Measurements from ENCODE around the gene RDX.
"Not testable (repeated sequence)": the region's sequence is repeated elsewhere in the genome, so short reads cannot be mapped to it uniquely, and the experiment has no call there.

RDX gene

GRCh38 chr11:110199184-110199981 is 97.0 kb downstream of the RDX start:
- DNase-seq (ENCODE audit: low read depth), result no peak

GRCh38 chr11:110198031-110198729 is 98.2 kb downstream of the RDX start:
- DNase-seq (ENCODE audit: low read depth), result no peak

GRCh38 chr11:110196884-110197420 is 99.5 kb downstream of the RDX start:
- no peak for DNase-seq (ENCODE audit: low read depth)

GRCh38 chr11:110196241-110196754 is 100.1 kb downstream of the RDX start:
- no peak for DNase-seq (ENCODE audit: low read depth)

- not testable (repeated sequence) for DNase-seq (ENCODE audit: low read depth)
Measured at GRCh38 chr11:110194211-110194766, 102.1 kb downstream of the RDX start.

- DNase-seq (ENCODE audit: low read depth), result not testable (repeated sequence)
Measured at GRCh38 chr11:110192604-110193282, 103.7 kb downstream of the RDX start.

GRCh38 chr11:110190885-110191284 is 105.5 kb downstream of the RDX start:
- no peak for DNase-seq (ENCODE audit: low read depth)

GRCh38 chr11:110187731-110188130 is 108.7 kb downstream of the RDX start:
- DNase-seq (ENCODE audit: low read depth), result no peak

GRCh38 chr11:110186867-110187266 is 109.5 kb downstream of the RDX start:
- DNase-seq (ENCODE audit: low read depth), result no peak

- no peak for DNase-seq (ENCODE audit: low read depth)
Measured at GRCh38 chr11:110186456-110186855, 110.0 kb downstream of the RDX start.

- DNase-seq (ENCODE audit: low read depth), result no peak
Measured at GRCh38 chr11:110185599-110185998, 110.8 kb downstream of the RDX start.

- DNase-seq (ENCODE audit: low read depth), result no peak
Measured at GRCh38 chr11:110185121-110185591, 111.3 kb downstream of the RDX start.

- DNase-seq (ENCODE audit: low read depth), result no peak
Measured at GRCh38 chr11:110184456-110184855, 112.0 kb downstream of the RDX start.

- no peak for DNase-seq (ENCODE audit: low read depth)
Measured at GRCh38 chr11:110182886-110183285, 113.5 kb downstream of the RDX start.

- DNase-seq (ENCODE audit: low read depth), result no peak
Measured at GRCh38 chr11:110179064-110179463, 117.3 kb downstream of the RDX start.

GRCh38 chr11:110177086-110177456 is 119.3 kb downstream of the RDX start:
- DNase-seq (ENCODE audit: low read depth), result no peak

- no peak for DNase-seq (ENCODE audit: low read depth)
Measured at GRCh38 chr11:110176366-110177085, 119.9 kb downstream of the RDX start.

GRCh38 chr11:110174645-110175310 is 121.6 kb downstream of the RDX start:
- no peak for DNase-seq (ENCODE audit: low read depth)

GRCh38 chr11:110173811-110174644 is 122.4 kb downstream of the RDX start:
- DNase-seq (ENCODE audit: low read depth), result peak; percentile 24
